Activated T-helper 2 cell treated with anti-CD3 and anti-CD28 coated beads, Interferon-gamma antibody, Interleukin-2, Interleukin-4, amounts not matched to agents 10 μg/mL and 5 μg/mL and 100 μg/mL, durations not matched to agents 14 hours and 24 hours and 36 hours (primary cell): Measurements from ENCODE around the gene UBE2I. TPM values are rescaled to one million over a fixed set of nuclear protein-coding genes. Genes with fewer than 3 reads are reported as not detected.
"Not testable (repeated sequence)": the region's sequence is repeated elsewhere in the genome, so short reads cannot be mapped to it uniquely, and the experiment has no call there.

Experiments
- DNase-seq: peaks from one replicate; pipeline ENCODE4 v3.0.0; 2021; ENCODE audit warnings: low spot score
- H3K27ac Mint-ChIP-seq: one replicate; pipeline ENCODE4 v1.8.0; 2021; ENCODE audit warnings: mixed read lengths
- H3K27me3 Mint-ChIP-seq: one replicate; pipeline ENCODE4 v1.8.0; 2021; ENCODE audit warnings: low read depth, mixed read lengths
- H3K36me3 Mint-ChIP-seq: one replicate; pipeline ENCODE4 v1.8.0; 2021; ENCODE audit warnings: low read depth, mixed read lengths
- H3K4me1 Mint-ChIP-seq: one replicate; pipeline ENCODE4 v1.8.0; 2021; ENCODE audit warnings: low read depth, mixed read lengths
- H3K4me3 Mint-ChIP-seq: one replicate; pipeline ENCODE4 v1.8.0; 2021; ENCODE audit warnings: low read depth, mild to moderate bottlenecking, moderate library complexity, mixed read lengths
- H3K9me3 Mint-ChIP-seq: one replicate; pipeline ENCODE4 v1.8.0; 2021; ENCODE audit warnings: mixed read lengths
- intact Hi-C: fragments of 100-400 bp; cut with micrococcal nuclease; formaldehyde crosslinking; loops from one replicate; pipeline ENCODE4 v1.15.1; 2023
- total RNA-seq: library from RNA; stranded (reverse); gene quantifications from 2 replicates; pipeline ENCODE4 v1.2.3, GENCODE V29; 2022

UBE2I gene
- total RNA-seq = 264 and 265 TPM in 2 replicates

GRCh38 chr16:1308977-1309885 lies at the start of gene UBE2I:
Gene UBE2I, plus strand, starts transcription at chr16:1309636. Its CDS starts 4,395 bp downstream, at chr16:1314031.
- Mint-ChIP-seq H3K27me3 (no peaks in the 10 kb centered on the region), H3K4me3 (peak within 1 kb of the TSS; percentile 92), H3K36me3 (peaks cover 34% of the 10 kb centered on the region), H3K27ac (peak within 1 kb of the TSS; percentile 99), H3K9me3 (no peaks in the 10 kb centered on the region), H3K4me1 (peaks cover 12% of the 10 kb centered on the region)
- peak; percentile 98 for DNase-seq
- intact Hi-C loops = loop anchor here (2.0 to 10.0 kb wide), 3 partner anchors 70 to 466 kb away; partner anchors contain the start of genes EME2, MRPS34, NME3 and UQCC4

GRCh38 chr16:1259760-1260068 lies 49.7 kb upstream of the UBE2I start:
- no peaks in the 10 kb centered on the region for H3K36me3 Mint-ChIP-seq
- H3K27ac Mint-ChIP-seq = no peak overlapping the region
- H3K4me3 Mint-ChIP-seq = no peak overlapping the region
- no peaks in the 10 kb centered on the region for H3K4me1 Mint-ChIP-seq
- peaks cover 10% of the 10 kb centered on the region for H3K27me3 Mint-ChIP-seq
- no peak for DNase-seq
- H3K9me3 Mint-ChIP-seq = peaks cover 7% of the 10 kb centered on the region
- intact Hi-C loops = no loop called here

GRCh38 chr16:1260101-1260680 lies 49.2 kb upstream of the UBE2I start:
- H3K4me3 Mint-ChIP-seq = no peak overlapping the region
- H3K36me3 Mint-ChIP-seq = no peaks in the 10 kb centered on the region

DNA sequence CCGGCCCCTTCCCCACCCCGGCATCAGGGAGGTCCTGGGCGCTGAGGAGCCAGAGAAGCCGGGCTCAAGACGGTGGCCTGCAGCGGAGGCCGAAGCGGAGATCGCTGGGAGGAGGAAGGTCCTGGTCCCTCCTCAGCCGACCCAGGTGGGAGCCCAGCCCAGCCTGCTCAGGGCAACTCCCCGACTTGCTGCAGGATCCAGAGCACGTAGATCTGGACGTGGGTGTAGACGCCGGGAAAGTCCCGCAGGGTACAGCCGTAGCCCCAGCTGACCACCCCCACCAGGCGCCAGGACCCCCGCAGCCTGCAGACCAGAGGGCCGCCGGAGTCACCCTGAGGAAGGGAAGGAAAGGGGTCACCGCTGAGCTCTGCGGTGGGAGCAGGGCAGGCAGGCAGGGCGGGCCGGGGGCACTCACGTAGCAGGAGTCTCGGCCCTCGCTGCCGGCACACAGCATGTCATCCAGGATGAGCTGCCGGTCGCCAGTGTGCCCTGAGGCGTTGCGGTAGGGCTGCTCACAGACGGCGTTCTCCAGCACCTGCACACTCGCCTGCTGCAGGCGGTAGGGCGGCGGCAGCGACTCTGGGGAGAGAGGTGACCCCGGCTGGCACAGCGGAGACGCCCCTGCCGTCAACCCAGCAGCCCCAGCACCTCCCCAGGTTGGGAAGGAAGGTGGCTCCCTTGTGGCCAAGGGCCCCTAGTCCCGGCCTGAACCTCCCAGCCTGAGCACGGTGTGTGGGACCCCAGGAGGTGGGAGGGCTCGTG lies 48.1 kb upstream of the UBE2I start:
- H3K27ac Mint-ChIP-seq = no peak overlapping the region
- DNase-seq = no peak
- H3K36me3 Mint-ChIP-seq = no peaks in the 10 kb centered on the region
- peaks cover 10% of the 10 kb centered on the region for H3K27me3 Mint-ChIP-seq
- no peaks in the 10 kb centered on the region for H3K4me1 Mint-ChIP-seq
- intact Hi-C loops = no loop called here
- no peak overlapping the region for H3K4me3 Mint-ChIP-seq
- H3K9me3 Mint-ChIP-seq = peaks cover 10% of the 10 kb centered on the region

More at GRCh38 chr16:1260101-1260680, 49.2 kb upstream of the UBE2I start:
- Mint-ChIP-seq H3K27me3 (peaks cover 10% of the 10 kb centered on the region), H3K4me1 (no peaks in the 10 kb centered on the region), H3K9me3 (peaks cover 10% of the 10 kb centered on the region), H3K27ac (no peak overlapping the region)
- intact Hi-C loops = no loop called here
- no peak for DNase-seq

DNA sequence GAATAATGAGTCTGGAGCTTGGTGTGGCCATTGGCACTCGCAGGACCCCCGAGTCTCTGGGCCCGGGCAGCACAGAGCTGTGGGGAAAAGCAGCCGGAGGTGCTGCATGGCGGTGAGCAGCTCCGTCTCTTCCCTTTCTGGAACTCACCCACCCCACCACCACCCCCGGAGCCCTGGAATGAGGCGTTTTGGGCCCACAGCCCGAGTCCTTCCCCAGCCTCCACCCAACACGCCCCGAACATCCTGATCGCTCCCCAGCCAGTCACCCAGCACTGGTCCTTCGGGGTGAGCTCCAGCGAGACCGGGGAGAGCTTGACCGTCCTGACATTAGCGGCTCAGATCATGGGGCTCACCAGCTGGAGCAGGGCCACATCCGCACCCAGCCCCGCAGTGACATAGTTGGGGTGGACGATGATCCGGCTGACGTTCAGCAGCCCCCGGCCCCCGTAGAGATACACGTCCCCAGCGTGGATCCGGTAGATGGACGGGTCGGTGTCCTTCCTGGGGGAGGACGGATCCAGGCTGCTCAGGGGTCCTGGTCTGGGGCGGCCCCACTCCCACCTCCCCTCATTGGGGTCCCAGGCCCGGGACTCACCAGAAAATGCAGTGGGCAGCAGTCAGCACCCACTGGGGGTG lies 47.1 kb upstream of the UBE2I start:
- Mint-ChIP-seq H3K27ac (no peak overlapping the region), H3K9me3 (peaks cover 10% of the 10 kb centered on the region), H3K4me1 (no peaks in the 10 kb centered on the region), H3K4me3 (no peak overlapping the region), H3K27me3 (peaks cover 10% of the 10 kb centered on the region), H3K36me3 (no peaks in the 10 kb centered on the region)
- DNase-seq = no peak
- intact Hi-C loops = no loop called here

DNA sequence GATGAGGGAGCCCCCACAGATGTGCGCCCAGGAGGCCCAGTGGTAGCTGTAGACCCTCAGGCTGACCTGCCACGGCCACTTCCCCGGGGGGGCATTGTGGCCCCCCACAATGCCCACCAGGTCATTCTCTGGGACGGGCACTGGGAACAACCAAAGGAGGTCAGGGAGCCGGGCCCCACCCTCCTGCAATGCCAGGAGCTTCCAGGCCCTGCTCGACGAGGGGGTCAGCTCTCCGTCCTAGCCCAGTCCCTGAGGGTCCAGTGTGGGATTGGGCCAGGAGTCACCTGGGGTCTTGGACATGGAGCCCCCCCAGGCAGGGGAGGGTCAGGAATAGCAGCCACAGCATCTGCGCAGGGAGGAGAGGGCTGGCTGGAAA lies 46.6 kb upstream of the UBE2I start:
- no peaks in the 10 kb centered on the region for H3K36me3 Mint-ChIP-seq
- H3K27ac Mint-ChIP-seq = no peak overlapping the region
- H3K27me3 Mint-ChIP-seq = peaks cover 10% of the 10 kb centered on the region
- intact Hi-C loops = no loop called here
- no peaks in the 10 kb centered on the region for H3K4me1 Mint-ChIP-seq
- H3K4me3 Mint-ChIP-seq = no peak overlapping the region
- H3K9me3 Mint-ChIP-seq = peaks cover 10% of the 10 kb centered on the region
- DNase-seq = no peak

- Mint-ChIP-seq H3K4me1 (no peaks in the 10 kb centered on the region), H3K36me3 (no peaks in the 10 kb centered on the region), H3K4me3 (no peak overlapping the region), H3K9me3 (peaks cover 10% of the 10 kb centered on the region), H3K27me3 (peaks cover 10% of the 10 kb centered on the region), H3K27ac (no peak overlapping the region)
- DNase-seq = no peak
- intact Hi-C loops = no loop called here
Observed at GRCh38 chr16:1263591-1264344, 45.7 kb upstream of the UBE2I start.

- H3K27ac Mint-ChIP-seq = no peak overlapping the region
- no peaks in the 10 kb centered on the region for H3K36me3 Mint-ChIP-seq
- intact Hi-C loops = no loop called here
Observed at GRCh38 chr16:1264345-1265089, 44.9 kb upstream of the UBE2I start.

GRCh38 chr16:1265090-1265630 lies 44.3 kb upstream of the UBE2I start:
- no peaks in the 10 kb centered on the region for H3K36me3 Mint-ChIP-seq

More at GRCh38 chr16:1264345-1265089, 44.9 kb upstream of the UBE2I start:
- H3K9me3 Mint-ChIP-seq = peaks cover 10% of the 10 kb centered on the region
- DNase-seq = no peak
- peaks cover 8% of the 10 kb centered on the region for H3K27me3 Mint-ChIP-seq
- no peaks in the 10 kb centered on the region for H3K4me1 Mint-ChIP-seq
- H3K4me3 Mint-ChIP-seq = no peak overlapping the region

DNA sequence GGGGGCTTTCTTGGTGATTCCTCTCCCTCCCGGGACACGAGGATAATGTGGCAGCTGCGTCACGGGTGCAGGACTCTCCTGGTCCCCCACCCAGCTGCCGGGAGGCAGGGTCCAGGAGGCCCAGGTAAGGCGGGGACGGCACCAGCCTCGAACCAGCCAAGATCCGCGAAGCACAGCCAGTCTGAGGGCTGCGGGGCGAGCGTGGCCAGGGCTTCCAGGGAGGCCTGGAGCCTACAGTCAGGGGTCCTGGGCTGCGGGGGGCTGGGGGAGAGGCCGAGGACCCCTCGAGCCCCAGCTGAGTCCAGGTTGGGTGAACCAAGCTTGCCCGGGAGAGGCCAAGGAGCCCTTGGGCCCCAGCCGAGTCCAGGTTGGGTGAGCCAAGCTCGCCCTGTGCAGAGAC lies 43.6 kb upstream of the UBE2I start:
- no peak overlapping the region for H3K4me3 Mint-ChIP-seq

More at GRCh38 chr16:1265090-1265630, 44.3 kb upstream of the UBE2I start:
- H3K27ac Mint-ChIP-seq = no peak overlapping the region
- intact Hi-C loops = no loop called here
- H3K4me1 Mint-ChIP-seq = no peaks in the 10 kb centered on the region
- H3K27me3 Mint-ChIP-seq = peaks cover 8% of the 10 kb centered on the region
- H3K4me3 Mint-ChIP-seq = no peak overlapping the region
- no peak for DNase-seq
- peaks cover 10% of the 10 kb centered on the region for H3K9me3 Mint-ChIP-seq

DNA sequence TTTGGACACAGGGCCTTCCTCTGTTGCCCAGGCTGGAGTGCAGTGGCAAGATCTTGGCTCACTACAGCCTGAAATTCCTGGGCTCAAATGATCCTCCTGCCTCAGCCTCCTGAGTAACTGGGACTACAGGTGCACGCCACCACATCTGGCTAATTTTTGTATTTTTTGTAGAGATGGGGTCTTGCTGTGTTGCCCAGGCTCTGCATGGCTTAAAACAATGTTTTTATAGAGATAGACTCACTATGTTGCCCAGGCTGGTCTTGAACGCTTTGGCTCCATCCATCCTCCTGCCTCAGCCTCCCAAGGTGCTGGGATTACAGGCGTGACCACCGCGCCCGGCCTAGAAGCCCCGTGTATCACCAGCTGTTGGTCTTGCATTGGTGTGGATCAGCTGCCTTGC lies 40.0 kb upstream of the UBE2I start:
- H3K27ac Mint-ChIP-seq, H3K4me3 Mint-ChIP-seq, DNase-seq, H3K36me3 Mint-ChIP-seq, H3K4me1 Mint-ChIP-seq, H3K9me3 Mint-ChIP-seq, H3K27me3 Mint-ChIP-seq, intact Hi-C loops: not testable (repeated sequence)

More for the DNA sequence above, 43.6 kb upstream of the UBE2I start:
- Mint-ChIP-seq H3K4me1 (no peaks in the 10 kb centered on the region), H3K27ac (no peak overlapping the region), H3K36me3 (no peaks in the 10 kb centered on the region), H3K27me3 (peaks cover 3% of the 10 kb centered on the region), H3K9me3 (peaks cover 10% of the 10 kb centered on the region)
- intact Hi-C loops = no loop called here
- DNase-seq = no peak
